Right lobe of liver (tissue), 6 donors: ENCODE data around the gene SLC2A3. TPM values are rescaled to one million over a fixed set of nuclear protein-coding genes. Genes with fewer than 3 reads are reported as not detected.
"Not testable (repeated sequence)": the region's sequence is repeated elsewhere in the genome, so short reads cannot be mapped to it uniquely, and the experiment has no call there.

ENCODE experiments used
- ATAC-seq, 4 donors: fragments of 200-7000 bp; cut with Tn5 transposase; one replicate each; pipeline ENCODE4 v1.9.1; 2020; ENCODE audit warnings: mild to moderate bottlenecking in 4 of 4, moderate library complexity in 4 of 4
- DNase-seq, 3 donors: peaks; one replicate each; pipeline ENCODE4 v3.0.0-alpha.2; 2020
- H3K27ac ChIP-seq, 3 donors: fragments of 200-600 bp; one replicate each; pipeline ENCODE4 v1.8.0; 2022
- H3K27me3 ChIP-seq, 2 donors: fragments of 200-600 bp; one replicate each; pipeline ENCODE4 v1.8.0; 2022
- H3K36me3 ChIP-seq, 4 donors: fragments of 200-600 bp; sonication (generic) in 1 of 4; one replicate each; pipeline versions ENCODE4 v1.5.1 to v1.8.0; 2017 to 2022; ENCODE audit warnings: control low read depth in 1 of 4
- H3K4me1 ChIP-seq, 4 donors: fragments of 200-600 bp; sonication (generic) in 1 of 4; one replicate each; pipeline versions ENCODE4 v1.5.1 to v1.8.0; 2017 to 2022; ENCODE audit warnings: control low read depth in 1 of 4
- H3K4me3 ChIP-seq, 3 donors: fragments of 200-600 bp; one replicate each; pipeline ENCODE4 v1.8.0; 2022
- H3K9me3 ChIP-seq, 4 donors: fragments of 200-600 bp; sonication (generic) in 1 of 4; one replicate each; pipeline versions ENCODE4 v1.5.1 to v1.8.0; 2017 to 2022; ENCODE audit warnings: control low read depth in 1 of 4
- POLR2A ChIP-seq: fragments of 450-650 bp; IDR thresholded peaks from one replicate; pipeline ENCODE4 v1.6.1; 2017; ENCODE audit warnings: antibody characterized with exemption, mild to moderate bottlenecking
- WGBS: methylation state at CpG from one replicate; pipeline ENCODE4 v1.1.6; 2018; ENCODE audit warnings: low coverage, low lambda C conversion rate; ENCODE audit not compliant: insufficient coverage; ENCODE audit errors: missing lambda C conversion rate; 5-methylcytosine and 5-hydroxymethylcytosine counted together
- intact Hi-C, 2 donors: fragments of 100-400 bp; cut with DNase I; formaldehyde crosslinking; loops; one replicate each; pipeline versions ENCODE4 v1.11.2 to v1.14.1; 2022
- total RNA-seq, 6 experiments: library from RNA; depleted of rRNA in 2 of 6; stranded (reverse); fragments of >200 nt in 2 of 6; fragmentation: NEBNext Ultra II Directional in 3 of 6; extraction: Animal tissue kit (Norgen Biotek cat#: 25700) in 3 of 6; gene quantifications; one replicate each; pipeline versions ENCODE4 v1.1.0 to v1.2.4, GENCODE V29; 2016 to 2023
- TF ChIP-seq, protein P1 (sequence below), 4 donors: fragments of 200-600 bp in 3 of 4; fragments of 450-650 bp in 1 of 4; IDR thresholded peaks; one replicate each; pipeline versions ENCODE4 v1.5.1 to v1.8.0; 2016 to 2022; ENCODE audit warnings: antibody characterized with exemption in 4 of 4, mild to moderate bottlenecking in 2 of 4
- donor health status: DM: no; HTN: yes; CAD: no.
- donor health status: DM: no; HTN: no; CAD: no.
- donor health status: DM: no; HTN: no; CAD: no.
- donor health status: DM: no; HTN: yes; CAD: no.
- donor health status: DM: no; HTN: yes; CAD: no.

Gene SLC2A3
- total RNA-seq, 6 experiments from 2014 or later, result 6.6 to 53.5 (median 8.4) TPM

DNA sequence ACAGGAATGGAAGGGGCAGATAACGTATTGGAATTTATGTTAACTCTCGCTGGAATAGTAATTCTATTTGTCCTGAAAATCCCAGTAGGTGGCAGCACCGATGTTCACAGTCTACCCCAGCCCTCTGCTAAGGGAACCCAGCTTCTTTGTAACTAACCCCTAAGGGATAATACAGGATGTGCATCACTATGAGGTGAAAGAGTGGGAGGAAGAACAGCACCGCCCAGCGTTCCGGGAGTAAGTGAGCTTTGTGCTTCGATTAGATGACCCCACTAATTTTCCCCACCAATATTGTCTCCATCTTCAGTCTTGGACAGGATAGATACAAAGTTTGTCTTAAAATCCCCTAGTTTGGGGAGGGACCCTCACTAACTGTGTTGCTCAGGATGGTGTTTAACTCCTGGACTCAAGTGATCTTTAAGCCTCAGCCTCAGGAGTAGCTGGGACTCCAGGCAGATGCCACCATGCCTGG, 2.7 kb downstream of the SLC2A3 start:
- Histone ChIP-seq H3K4me1 (no peaks in the 10 kb centered on the region), H3K27ac (peak overlapping the region in 2 of 3 donors; percentile 33 to 83), H3K36me3 (peaks cover 0 to 14% (median 0%) of the 10 kb centered on the region in 4 donors), H3K27me3 (no peaks in the 10 kb centered on the region), H3K9me3 (no peaks in the 10 kb centered on the region), H3K4me3 (peak overlapping the region; percentile 34 to 46 (median 44))
- peak in 1 of 3 donors; percentile 67 for DNase-seq
- intact Hi-C loops, result no loop called here
- WGBS, result 0% methylated on average over 7 of the region's 7 CpGs
- TF ChIP-seq, protein P1, sequence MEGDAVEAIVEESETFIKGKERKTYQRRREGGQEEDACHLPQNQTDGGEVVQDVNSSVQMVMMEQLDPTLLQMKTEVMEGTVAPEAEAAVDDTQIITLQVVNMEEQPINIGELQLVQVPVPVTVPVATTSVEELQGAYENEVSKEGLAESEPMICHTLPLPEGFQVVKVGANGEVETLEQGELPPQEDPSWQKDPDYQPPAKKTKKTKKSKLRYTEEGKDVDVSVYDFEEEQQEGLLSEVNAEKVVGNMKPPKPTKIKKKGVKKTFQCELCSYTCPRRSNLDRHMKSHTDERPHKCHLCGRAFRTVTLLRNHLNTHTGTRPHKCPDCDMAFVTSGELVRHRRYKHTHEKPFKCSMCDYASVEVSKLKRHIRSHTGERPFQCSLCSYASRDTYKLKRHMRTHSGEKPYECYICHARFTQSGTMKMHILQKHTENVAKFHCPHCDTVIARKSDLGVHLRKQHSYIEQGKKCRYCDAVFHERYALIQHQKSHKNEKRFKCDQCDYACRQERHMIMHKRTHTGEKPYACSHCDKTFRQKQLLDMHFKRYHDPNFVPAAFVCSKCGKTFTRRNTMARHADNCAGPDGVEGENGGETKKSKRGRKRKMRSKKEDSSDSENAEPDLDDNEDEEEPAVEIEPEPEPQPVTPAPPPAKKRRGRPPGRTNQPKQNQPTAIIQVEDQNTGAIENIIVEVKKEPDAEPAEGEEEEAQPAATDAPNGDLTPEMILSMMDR (IDR thresholded peaks at IDR 0.05), result peak; percentile 52 to 63 (median 60)
- TF ChIP-seq POLR2A, result no peak
- peak; percentile 58 to 92 (median 74) for ATAC-seq

DNA sequence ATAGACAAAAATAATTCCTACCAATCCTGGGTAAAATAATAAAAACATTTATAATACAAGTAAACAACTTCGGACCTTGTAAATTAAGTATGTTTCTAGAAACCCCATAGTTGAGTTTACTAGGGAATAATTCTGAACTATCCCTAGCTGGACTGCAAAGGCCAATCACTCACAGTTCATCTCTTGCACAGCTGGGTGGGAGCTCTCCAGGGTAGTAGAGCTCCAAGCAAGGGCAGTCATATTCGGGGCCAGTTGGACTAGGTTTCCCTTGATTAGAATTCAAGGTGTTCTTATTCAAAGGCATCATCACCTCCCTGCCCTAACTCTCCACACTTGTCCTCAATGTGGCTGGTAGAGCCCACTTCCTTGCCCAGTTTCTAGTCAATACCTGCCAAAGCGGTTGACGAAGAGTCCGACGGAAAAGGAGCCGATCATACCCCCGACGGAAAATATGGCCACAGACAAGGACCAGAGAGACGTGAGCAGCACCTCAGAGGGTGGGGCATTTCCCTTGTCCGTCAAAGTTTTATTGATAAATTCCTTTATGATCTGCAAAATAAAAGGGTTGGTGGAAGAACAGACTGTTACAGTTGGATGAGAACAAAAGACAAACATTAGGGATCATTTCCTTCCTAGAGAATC, 3.3 kb downstream of the SLC2A3 start:
- DNase-seq, result peak in 1 of 3 donors; percentile 39
- H3K4me3 ChIP-seq, H3K27ac ChIP-seq, H3K9me3 ChIP-seq, H3K27me3 ChIP-seq, H3K4me1 ChIP-seq, ATAC-seq, intact Hi-C loops: not testable (repeated sequence)
- WGBS, result 42% methylated on average over 11 of the region's 11 CpGs
- H3K36me3 ChIP-seq, result peaks cover 0 to 14% (median 0%) of the 10 kb centered on the region in 4 donors

DNA sequence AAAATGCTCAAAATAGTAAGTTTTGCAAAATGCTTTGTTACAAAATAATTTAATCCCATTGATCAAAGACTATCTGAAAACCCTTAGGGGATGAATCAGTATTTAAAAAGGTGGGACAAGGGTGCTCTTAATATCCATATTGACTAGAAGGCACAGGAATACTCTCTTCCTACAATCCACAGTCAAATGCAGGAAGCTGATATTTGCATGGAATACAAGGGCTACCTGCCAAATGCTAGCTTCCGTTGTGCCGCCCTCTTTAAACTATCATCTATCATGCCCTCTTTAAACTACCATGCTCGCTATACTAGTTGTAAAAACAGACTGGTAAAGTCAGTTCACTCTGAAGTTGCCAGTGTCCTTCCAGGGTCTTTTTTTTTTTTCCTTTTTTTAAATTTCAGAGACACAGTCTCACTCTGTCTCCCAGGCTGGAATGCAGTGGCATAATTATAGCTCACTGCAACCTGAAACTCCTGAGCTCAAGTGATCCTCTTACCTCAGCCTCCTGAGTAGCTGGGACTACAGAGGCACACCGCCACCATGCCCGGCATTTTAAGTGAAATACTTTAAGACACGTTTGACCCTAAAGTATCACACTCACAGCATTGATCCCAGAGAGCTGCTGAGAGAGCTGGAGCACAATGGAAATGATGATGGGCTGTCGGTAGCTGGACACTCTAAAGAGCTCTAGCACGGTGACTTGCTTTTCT, 6.7 kb downstream of the SLC2A3 start:
- Histone ChIP-seq H3K9me3 (no peaks in the 10 kb centered on the region), H3K4me3 (no peak overlapping the region), H3K4me1 (no peaks in the 10 kb centered on the region), H3K27me3 (no peaks in the 10 kb centered on the region), H3K36me3 (peaks cover 0 to 21% (median 0%) of the 10 kb centered on the region in 4 donors), H3K27ac (no peak overlapping the region)
- ATAC-seq (no peak), DNase-seq (no peak)
- intact Hi-C loops, result no loop called here
- WGBS, result 56% methylated on average over 7 of the region's 8 CpGs
- TF ChIP-seq, protein P1 (IDR thresholded peaks at IDR 0.05), result no peak
- TF ChIP-seq POLR2A, result no peak

DNA sequence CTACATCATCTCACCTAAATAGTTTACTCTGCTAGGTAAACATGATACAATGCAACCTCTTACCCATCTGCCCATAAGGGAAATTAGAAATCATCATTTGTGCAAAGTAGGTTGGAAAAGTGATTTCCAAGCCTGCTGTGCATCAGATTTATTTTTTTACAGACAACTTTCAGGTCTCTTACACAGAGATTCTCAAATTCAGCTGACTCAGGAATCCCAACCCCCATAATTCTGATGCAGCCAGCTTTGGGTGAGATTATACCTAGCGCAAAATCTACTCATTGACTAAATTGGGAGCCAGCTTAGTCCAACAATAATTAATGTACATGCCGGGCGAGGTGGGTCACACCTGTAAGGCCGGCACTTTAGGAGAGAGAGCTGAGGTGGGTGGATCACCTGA, 8.5 kb downstream of the SLC2A3 start:
- peak in 1 of 3 donors; percentile 14 for DNase-seq
- Histone ChIP-seq H3K36me3 (peaks cover 0 to 27% (median 0%) of the 10 kb centered on the region in 4 donors), H3K4me3 (no peak overlapping the region)

DNA sequence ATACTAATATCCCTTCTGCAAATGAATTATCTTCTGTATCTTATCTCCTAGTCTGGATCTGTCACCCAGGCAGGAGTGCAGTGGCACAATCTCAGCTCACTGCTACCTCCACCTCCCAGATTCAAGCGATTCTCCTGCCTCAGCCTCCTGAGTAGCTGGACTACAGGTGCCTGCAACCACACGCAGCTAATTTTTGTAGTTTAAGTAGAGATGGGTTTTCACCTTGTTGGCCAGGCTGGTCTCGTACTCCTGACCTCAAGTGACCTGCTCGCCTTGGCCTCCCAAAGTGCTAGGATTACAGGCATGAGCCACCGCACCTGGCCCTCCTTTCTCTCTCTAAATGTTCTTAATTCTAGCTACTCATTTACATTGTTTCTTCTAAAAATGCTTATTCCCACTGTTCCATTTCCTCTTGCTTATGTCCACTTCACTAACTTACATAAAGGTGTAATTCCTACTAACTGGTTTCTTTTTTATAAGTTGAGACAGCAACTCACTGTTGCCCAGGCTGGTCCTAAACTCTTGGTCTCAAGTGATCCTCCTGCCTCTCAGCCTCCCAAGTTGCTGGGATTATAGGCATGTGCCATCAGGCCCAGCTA, 9.8 kb downstream of the SLC2A3 start:
- 88% methylated on average over 1 of the region's 5 CpGs for WGBS
- H3K4me3 ChIP-seq, ATAC-seq, intact Hi-C loops, H3K9me3 ChIP-seq, H3K27me3 ChIP-seq, H3K27ac ChIP-seq, H3K4me1 ChIP-seq: not testable (repeated sequence)
- peak in 1 of 3 donors; percentile 13 for DNase-seq
- peaks cover 0 to 27% (median 0%) of the 10 kb centered on the region in 4 donors for H3K36me3 ChIP-seq

More for the DNA sequence above, 8.5 kb downstream of the SLC2A3 start:
- no peaks in the 10 kb centered on the region for H3K9me3 ChIP-seq
- intact Hi-C loops, result no loop called here
- TF ChIP-seq, protein P1 (IDR thresholded peaks at IDR 0.05), result no peak
- no peak for ATAC-seq
- 67% methylated on average over 1 of the region's 4 CpGs for WGBS
- no peak overlapping the region for H3K27ac ChIP-seq
- no peaks in the 10 kb centered on the region for H3K27me3 ChIP-seq
- H3K4me1 ChIP-seq, result no peaks in the 10 kb centered on the region
